Ramos (cell line): ENCODE results near the gene ZMYM3.
"Not testable (repeated sequence)": the region's sequence is repeated elsewhere in the genome, so short reads cannot be mapped to it uniquely, and the experiment has no call there.

Experiments used
- in situ Hi-C: fragments of 300-500 bp; cut with MboI; formaldehyde crosslinking; loops from one replicate; pipeline ENCODE4 v1.14.3; 2022; ENCODE audit warnings: low sequenced_read_pairs; ENCODE audit not compliant: unreplicated experiment

The ZMYM3 gene

GRCh38 chrX:71254092-71254963 lies at the start of gene ZMYM3:
Gene ZMYM3, minus strand, starts transcription at chrX:71254140. Its CDS starts 885 bp downstream, at chrX:71253255.
- in situ Hi-C loops: no loop called here

GRCh38 chrX:71302461-71303213 lies 48.7 kb upstream of the ZMYM3 start:
- in situ Hi-C loops: no loop called here

GRCh38 chrX:71301195-71301924 lies 47.4 kb upstream of the ZMYM3 start, which contains the start of gene ITGB1BP2:
Gene ITGB1BP2, plus strand, starts transcription at chrX:71301750. Its CDS starts 57 bp downstream, at chrX:71301807.
- in situ Hi-C loops: no loop called here

- in situ Hi-C loops: not testable (repeated sequence)
These were observed 46.6 kb upstream of the ZMYM3 start for GRCh38 chrX:71300495-71300894.

GRCh38 chrX:71300064-71300463 lies 46.1 kb upstream of the ZMYM3 start:
- in situ Hi-C loops: not testable (repeated sequence)

GRCh38 chrX:71298119-71298518 lies 44.2 kb upstream of the ZMYM3 start:
- in situ Hi-C loops: no loop called here

- in situ Hi-C loops: no loop called here
These were observed 42.9 kb upstream of the ZMYM3 start for GRCh38 chrX:71296806-71297205.

GRCh38 chrX:71292669-71293365 lies 38.9 kb upstream of the ZMYM3 start:
- in situ Hi-C loops: no loop called here

- in situ Hi-C loops: no loop called here
These were observed 37.4 kb upstream of the ZMYM3 start for GRCh38 chrX:71291381-71291780.

GRCh38 chrX:71285929-71286328 lies 32.0 kb upstream of the ZMYM3 start:
- in situ Hi-C loops: no loop called here

- in situ Hi-C loops: no loop called here
These were observed 29.6 kb upstream of the ZMYM3 start, which contains the start of gene NONO for GRCh38 chrX:71283403-71284143. Gene NONO, plus strand, starts transcription at chrX:71283635. Its CDS starts 7,003 bp downstream, at chrX:71290638.

GRCh38 chrX:71282514-71283402 lies 28.8 kb upstream of the ZMYM3 start:
- in situ Hi-C loops: no loop called here

GRCh38 chrX:71281300-71281699 lies 27.4 kb upstream of the ZMYM3 start:
- in situ Hi-C loops: not testable (repeated sequence)

- in situ Hi-C loops: not testable (repeated sequence)
These were observed 18.4 kb upstream of the ZMYM3 start for GRCh38 chrX:71272313-71272712.

GRCh38 chrX:71269801-71270395 lies 16.0 kb upstream of the ZMYM3 start:
- in situ Hi-C loops: no loop called here

- in situ Hi-C loops: not testable (repeated sequence)
These were observed 14.7 kb upstream of the ZMYM3 start for GRCh38 chrX:71268624-71269023.

- in situ Hi-C loops: no loop called here
These were observed 2.9 kb upstream of the ZMYM3 start for GRCh38 chrX:71256856-71257255.

GRCh38 chrX:71256051-71256450 lies 2.1 kb upstream of the ZMYM3 start:
- in situ Hi-C loops: no loop called here
